ENCODE results near the gene DACT2.
"Not testable (repeated sequence)": the region's sequence is repeated elsewhere in the genome, so short reads cannot be mapped to it uniquely, and the experiment has no call there.

The DACT2 gene

DNA sequence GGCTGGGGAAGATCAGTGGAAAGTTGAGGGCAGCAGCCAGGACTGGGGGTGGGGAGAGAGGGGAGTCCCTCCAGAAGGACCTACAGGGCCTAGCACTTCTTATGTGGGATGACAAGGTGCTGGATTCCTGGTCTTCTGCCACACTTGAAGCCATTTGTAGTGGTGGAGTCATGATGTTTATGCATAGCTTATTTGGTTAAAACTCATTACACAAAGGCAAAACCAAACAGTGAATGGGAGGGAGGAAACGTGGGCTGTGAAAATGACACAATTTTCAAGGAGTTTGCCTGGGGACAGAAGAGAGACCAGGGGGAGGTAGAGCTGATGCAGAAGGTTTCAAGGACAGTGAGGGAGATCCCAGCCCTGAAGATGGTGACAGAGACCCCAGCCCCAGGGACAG lies 50.8 kb downstream of the DACT2 start:
- DNase-seq (ENCODE audit: low read depth): no peak
- Histone ChIP-seq H3K36me3 (ENCODE audit: control insufficient read depth, insufficient read depth, low read length, severe bottlenecking) (no peaks in the 10 kb centered on the region), H3K9ac (ENCODE audit: low read length) (no peak overlapping the region), H3K9me3 (ENCODE audit: control insufficient read depth, low read length) (no peaks in the 10 kb centered on the region), H3K4me3 (ENCODE audit: low read length) (no peak overlapping the region), H3K4me1 (ENCODE audit: control insufficient read depth, insufficient read depth, low read length) (no peaks in the 10 kb centered on the region), H3K27me3 (replicated peaks; ENCODE audit: control insufficient read depth, insufficient read depth, low read length) (peaks cover 38% of the 10 kb centered on the region)

DNA sequence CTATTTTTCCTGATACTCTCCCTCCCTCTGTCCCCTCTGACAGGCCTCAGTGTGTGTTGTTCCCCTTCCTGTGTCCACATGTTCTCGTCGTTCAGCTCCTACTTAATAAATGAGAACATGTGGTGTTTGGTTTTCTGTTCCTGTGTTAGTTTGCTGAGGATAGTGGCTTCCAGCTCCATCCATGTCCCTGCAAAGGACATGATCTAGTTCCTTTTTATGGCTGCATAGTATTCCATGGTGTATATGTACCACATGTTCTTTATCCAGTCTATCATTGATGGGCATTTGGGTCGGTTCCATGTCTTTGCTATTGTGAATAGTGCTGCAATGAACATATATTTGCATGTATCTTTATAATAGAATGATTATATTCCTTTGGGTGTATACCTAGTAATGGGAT lies 51.8 kb downstream of the DACT2 start:
- H3K27me3 ChIP-seq (replicated peaks; ENCODE audit: control insufficient read depth, insufficient read depth, low read length): peaks cover 36% of the 10 kb centered on the region
- not testable (repeated sequence) for DNase-seq (ENCODE audit: low read depth); H3K4me3 ChIP-seq (ENCODE audit: low read length); H3K4me1 ChIP-seq (ENCODE audit: control insufficient read depth, insufficient read depth, low read length); H3K9ac ChIP-seq (ENCODE audit: low read length); H3K36me3 ChIP-seq (ENCODE audit: control insufficient read depth, insufficient read depth, low read length, severe bottlenecking); H3K9me3 ChIP-seq (ENCODE audit: control insufficient read depth, low read length)

DNA sequence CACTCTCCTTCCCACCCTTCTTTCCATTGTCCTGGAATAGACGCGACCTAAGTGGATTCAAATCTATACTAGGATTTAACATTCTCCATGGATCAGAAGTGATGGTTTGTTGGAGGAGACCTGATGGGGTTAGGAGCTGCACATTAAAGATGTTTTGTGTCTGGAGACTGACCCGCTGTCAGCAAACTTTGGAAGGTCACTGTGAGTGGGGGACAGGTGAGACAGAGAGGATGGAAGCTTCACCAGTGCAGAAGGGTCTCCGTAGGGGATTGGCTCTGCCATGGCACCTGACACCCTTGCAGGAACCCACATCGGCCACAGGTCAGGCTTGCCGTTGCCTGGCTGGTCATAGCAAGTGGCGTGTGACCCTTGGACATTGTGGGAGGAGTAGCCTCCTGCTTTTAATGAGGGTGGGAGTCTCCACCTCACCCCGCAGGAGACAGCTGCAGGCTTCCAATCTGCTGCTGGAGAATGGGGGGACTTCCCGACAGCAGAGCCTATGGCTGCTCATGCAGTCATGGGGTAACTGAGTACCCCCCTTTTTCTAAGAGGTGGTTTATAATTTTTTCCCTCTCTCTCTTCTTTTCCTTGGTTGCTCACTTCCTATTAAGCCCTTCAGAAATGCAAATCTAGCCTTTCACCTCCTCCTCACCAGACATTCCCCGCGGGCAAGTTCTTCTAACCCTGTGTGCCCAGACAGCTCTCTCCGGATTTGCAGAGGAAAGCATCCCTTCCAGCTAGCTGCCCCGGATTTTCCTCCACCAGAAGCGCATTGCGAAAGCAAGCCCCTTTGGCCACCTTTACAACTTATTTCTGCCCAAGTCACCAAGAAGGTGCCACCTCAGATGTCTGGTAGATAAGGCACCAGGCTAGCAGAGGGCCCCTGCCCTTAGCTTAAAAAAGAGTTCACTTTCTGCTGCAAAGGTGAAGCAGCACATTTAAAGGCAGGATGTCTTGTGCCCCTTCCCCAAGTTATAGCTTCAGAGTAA lies 53.5 kb downstream of the DACT2 start:
- no peak for DNase-seq (ENCODE audit: low read depth)
- peaks cover 23% of the 10 kb centered on the region for H3K27me3 ChIP-seq (replicated peaks; ENCODE audit: control insufficient read depth, insufficient read depth, low read length)
- no peak overlapping the region for H3K9ac ChIP-seq (ENCODE audit: low read length)
- no peaks in the 10 kb centered on the region for H3K9me3 ChIP-seq (ENCODE audit: control insufficient read depth, low read length)
- H3K4me3 ChIP-seq (ENCODE audit: low read length): no peak overlapping the region
- no peaks in the 10 kb centered on the region for H3K36me3 ChIP-seq (ENCODE audit: control insufficient read depth, insufficient read depth, low read length, severe bottlenecking)
- H3K4me1 ChIP-seq (ENCODE audit: control insufficient read depth, insufficient read depth, low read length): no peaks in the 10 kb centered on the region

DNA sequence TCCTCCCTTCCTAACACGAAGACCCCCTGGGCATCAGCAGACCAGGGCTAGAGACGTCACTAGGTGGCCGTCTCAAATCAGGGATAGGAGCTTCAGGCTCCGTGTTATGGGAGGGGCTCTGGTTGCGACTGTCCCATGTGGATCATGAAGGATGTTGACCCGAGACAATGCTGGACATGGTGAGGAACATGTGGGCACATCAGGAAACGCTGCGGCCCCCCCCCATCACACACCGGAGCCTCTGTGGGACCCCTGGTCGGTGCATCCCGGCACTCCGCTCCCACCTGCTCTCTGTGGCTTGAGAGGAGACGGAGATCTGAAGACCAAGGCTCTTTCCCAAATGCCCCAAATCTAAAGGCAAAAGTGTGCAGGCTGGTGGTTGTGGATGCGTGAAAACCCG lies 54.2 kb downstream of the DACT2 start:
- H3K4me1 ChIP-seq (ENCODE audit: control insufficient read depth, insufficient read depth, low read length): no peaks in the 10 kb centered on the region
- H3K4me3 ChIP-seq (ENCODE audit: low read length): no peak overlapping the region
- no peak overlapping the region for H3K9ac ChIP-seq (ENCODE audit: low read length)
- peaks cover 24% of the 10 kb centered on the region for H3K27me3 ChIP-seq (replicated peaks; ENCODE audit: control insufficient read depth, insufficient read depth, low read length)
- no peaks in the 10 kb centered on the region for H3K9me3 ChIP-seq (ENCODE audit: control insufficient read depth, low read length)
- no peaks in the 10 kb centered on the region for H3K36me3 ChIP-seq (ENCODE audit: control insufficient read depth, insufficient read depth, low read length, severe bottlenecking)
- no peak for DNase-seq (ENCODE audit: low read depth)

DNA sequence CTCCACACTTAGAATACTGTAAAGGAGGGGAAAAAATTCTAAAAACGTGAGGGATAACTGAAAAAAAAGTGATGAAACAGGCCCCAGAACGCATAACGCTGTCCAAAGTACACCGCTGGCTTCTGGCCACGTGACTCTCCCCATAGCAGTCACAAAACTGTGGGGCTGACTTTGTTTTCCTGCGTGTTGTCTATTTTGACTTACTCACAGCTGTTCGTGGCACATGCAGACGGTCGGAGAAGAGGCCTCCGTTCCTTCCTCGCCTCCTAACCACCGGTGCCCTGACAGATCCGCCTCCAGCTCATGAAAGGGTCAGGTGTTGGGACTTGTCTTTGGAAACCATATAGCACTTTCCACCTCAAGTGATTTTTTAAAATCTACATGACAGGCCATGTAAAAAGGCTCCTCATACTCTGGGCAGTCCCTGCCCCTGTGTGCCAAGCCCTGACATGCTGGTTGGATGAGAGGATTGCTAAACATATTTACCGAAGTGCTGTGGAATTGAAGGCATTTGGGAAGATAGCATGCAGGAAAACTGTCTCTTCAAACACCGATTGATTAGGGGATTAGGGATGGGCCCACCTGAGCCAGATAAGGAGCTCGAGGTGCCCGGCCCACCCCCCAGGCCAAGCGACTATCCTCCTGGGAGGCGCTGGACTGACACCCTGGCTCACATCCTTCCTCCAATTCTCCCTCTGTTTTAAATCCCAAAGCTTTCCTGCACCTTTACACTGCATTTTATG lies 54.8 kb downstream of the DACT2 start:
- Histone ChIP-seq H3K4me1 (ENCODE audit: control insufficient read depth, insufficient read depth, low read length) (no peaks in the 10 kb centered on the region), H3K9ac (ENCODE audit: low read length) (no peak overlapping the region), H3K36me3 (ENCODE audit: control insufficient read depth, insufficient read depth, low read length, severe bottlenecking) (no peaks in the 10 kb centered on the region), H3K27me3 (replicated peaks; ENCODE audit: control insufficient read depth, insufficient read depth, low read length) (peaks cover 21% of the 10 kb centered on the region), H3K9me3 (ENCODE audit: control insufficient read depth, low read length) (no peaks in the 10 kb centered on the region), H3K4me3 (ENCODE audit: low read length) (no peak overlapping the region)
- DNase-seq (ENCODE audit: low read depth): no peak

DNA sequence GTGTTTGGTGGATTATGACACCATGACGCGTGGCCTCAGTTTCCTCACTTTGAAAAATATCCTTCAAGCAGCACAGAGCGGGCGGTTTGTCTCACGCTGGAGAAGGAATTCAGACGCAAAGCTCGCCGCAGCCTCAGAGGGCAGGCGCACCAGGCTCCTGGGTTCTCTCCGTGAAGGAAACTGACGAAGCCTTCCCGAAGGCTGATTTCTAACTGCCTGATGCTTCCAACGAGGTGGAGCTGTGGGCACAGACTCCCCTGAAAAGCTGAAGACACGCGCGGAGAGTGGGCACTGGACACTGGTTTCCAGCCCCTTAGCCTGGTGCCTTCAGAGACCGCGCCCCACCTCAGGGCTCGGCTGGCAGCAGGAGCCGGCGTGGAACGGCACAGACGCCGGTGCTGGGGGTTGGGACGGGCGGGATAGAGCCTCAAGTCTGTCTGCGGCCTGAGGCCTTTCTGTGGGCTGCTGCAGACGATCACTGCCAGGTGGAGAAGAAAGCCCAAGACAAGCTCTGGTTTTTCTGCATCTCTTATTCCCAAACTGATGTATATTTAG lies 56.1 kb downstream of the DACT2 start:
- Histone ChIP-seq H3K27me3 (replicated peaks; ENCODE audit: control insufficient read depth, insufficient read depth, low read length) (peaks cover 26% of the 10 kb centered on the region), H3K4me1 (ENCODE audit: control insufficient read depth, insufficient read depth, low read length) (no peaks in the 10 kb centered on the region), H3K9ac (ENCODE audit: low read length) (no peak overlapping the region), H3K9me3 (ENCODE audit: control insufficient read depth, low read length) (no peaks in the 10 kb centered on the region), H3K36me3 (ENCODE audit: control insufficient read depth, insufficient read depth, low read length, severe bottlenecking) (no peaks in the 10 kb centered on the region), H3K4me3 (ENCODE audit: low read length) (no peak overlapping the region)
- DNase-seq (ENCODE audit: low read depth): no peak

DNA sequence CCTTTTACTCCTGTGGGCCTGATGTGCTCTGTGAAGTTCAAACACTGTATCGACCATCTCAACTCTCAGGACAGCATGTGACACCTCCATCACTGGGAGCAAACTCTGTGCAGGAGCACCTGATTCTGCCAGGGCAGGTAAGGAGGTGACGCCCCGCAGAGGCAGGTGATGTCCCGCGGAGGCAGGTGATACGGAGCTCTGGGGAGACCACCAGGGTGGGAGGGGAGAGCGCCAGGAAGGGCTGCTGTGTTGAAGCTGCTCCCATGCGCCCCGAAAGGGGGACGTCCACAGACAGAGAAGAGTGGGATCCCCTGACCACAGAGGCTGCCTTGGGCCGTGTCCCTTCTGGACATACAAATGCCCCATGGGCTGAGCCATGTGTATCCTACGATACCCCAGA lies 58.3 kb downstream of the DACT2 start:
- H3K36me3 ChIP-seq (ENCODE audit: control insufficient read depth, insufficient read depth, low read length, severe bottlenecking): no peaks in the 10 kb centered on the region
- no peak for DNase-seq (ENCODE audit: low read depth)

DNA sequence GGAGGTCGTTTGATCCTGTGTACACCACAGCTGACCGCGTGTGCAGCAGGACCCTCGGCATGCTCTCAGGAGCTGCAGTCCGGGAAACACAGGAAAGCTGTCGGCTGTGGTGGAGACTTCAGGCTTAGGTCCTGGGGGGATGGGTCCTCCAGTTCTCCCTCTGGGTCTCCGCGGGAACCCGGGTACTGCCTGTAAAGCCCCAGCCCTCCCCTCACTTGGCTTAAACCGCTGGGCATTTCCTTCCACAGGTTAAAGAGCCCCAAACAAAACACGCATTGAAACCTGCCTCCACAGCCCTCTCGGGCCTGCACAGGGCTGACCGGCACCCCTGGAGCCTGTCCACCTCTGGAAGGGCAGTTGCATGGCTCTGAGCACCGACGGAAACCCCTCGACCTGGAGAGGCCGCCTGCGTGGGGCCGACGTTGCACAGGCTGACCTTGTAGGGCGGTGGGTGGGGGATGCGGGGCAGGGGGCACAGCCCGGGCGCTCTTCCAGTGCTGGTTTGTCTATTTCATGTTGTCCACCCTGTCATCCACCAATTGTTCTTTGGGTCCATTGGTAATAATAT lies 59.1 kb downstream of the DACT2 start:
- H3K4me1 ChIP-seq (ENCODE audit: control insufficient read depth, insufficient read depth, low read length): no peaks in the 10 kb centered on the region
- peaks cover 12% of the 10 kb centered on the region for H3K9me3 ChIP-seq (ENCODE audit: control insufficient read depth, low read length)

More for the DNA sequence above, 58.3 kb downstream of the DACT2 start:
- H3K9me3 ChIP-seq (ENCODE audit: control insufficient read depth, low read length): peaks cover 4% of the 10 kb centered on the region
- H3K27me3 ChIP-seq (replicated peaks; ENCODE audit: control insufficient read depth, insufficient read depth, low read length): peaks cover 36% of the 10 kb centered on the region
- no peak overlapping the region for H3K9ac ChIP-seq (ENCODE audit: low read length)
- no peaks in the 10 kb centered on the region for H3K4me1 ChIP-seq (ENCODE audit: control insufficient read depth, insufficient read depth, low read length)
- H3K4me3 ChIP-seq (ENCODE audit: low read length): no peak overlapping the region

DNA sequence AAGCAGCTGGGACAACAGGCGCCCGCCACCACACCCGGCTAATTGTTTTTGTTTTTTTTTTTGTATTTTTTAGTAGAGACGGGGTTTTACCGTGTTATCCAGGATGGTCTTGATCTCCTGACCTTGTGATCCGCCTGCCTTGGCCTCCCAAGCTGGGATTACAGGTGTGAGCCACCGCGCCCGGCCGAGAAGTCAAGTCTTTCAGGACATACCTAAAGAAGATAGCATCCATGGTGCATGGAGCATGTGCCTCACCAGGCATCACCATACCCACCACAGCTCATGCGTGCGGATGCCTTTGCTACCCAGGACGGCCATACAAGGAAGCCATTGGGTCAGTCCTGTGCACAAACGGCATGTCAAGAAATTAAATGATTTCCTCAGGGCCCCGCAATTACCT lies 60.8 kb downstream of the DACT2 start:
- Histone ChIP-seq H3K9ac (ENCODE audit: low read length) (no peak overlapping the region), H3K36me3 (ENCODE audit: control insufficient read depth, insufficient read depth, low read length, severe bottlenecking) (no peaks in the 10 kb centered on the region), H3K9me3 (ENCODE audit: control insufficient read depth, low read length) (peaks cover 25% of the 10 kb centered on the region), H3K4me1 (ENCODE audit: control insufficient read depth, insufficient read depth, low read length) (no peaks in the 10 kb centered on the region), H3K4me3 (ENCODE audit: low read length) (no peak overlapping the region), H3K27me3 (replicated peaks; ENCODE audit: control insufficient read depth, insufficient read depth, low read length) (peaks cover 27% of the 10 kb centered on the region)
- DNase-seq (ENCODE audit: low read depth): no peak

More for the DNA sequence above, 59.1 kb downstream of the DACT2 start:
- peaks cover 35% of the 10 kb centered on the region for H3K27me3 ChIP-seq (replicated peaks; ENCODE audit: control insufficient read depth, insufficient read depth, low read length)
- no peak overlapping the region for H3K9ac ChIP-seq (ENCODE audit: low read length)
- H3K4me3 ChIP-seq (ENCODE audit: low read length): no peak overlapping the region
- H3K36me3 ChIP-seq (ENCODE audit: control insufficient read depth, insufficient read depth, low read length, severe bottlenecking): no peaks in the 10 kb centered on the region
- no peak for DNase-seq (ENCODE audit: low read depth)

DNA sequence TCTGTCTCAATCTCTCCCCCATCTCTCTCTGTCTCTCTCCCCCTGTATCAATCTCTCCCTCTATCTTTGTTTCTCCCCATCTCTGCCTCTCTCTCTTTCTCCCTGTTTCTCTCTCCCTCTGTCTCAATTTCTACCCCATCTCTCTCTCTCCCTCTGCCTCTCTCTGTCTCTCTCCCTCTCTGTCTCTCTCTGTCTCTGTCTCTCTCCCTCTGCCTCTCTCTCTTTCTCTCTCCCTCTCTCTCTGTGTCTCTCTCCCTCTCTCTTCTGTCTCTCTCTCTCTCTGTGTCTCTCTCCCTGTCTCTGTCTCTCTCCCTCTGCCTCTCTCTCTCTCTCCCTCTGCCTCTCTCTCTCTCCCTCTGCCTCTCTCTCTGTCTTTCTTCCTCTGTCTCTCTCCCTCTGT lies 62.6 kb downstream of the DACT2 start:
- no peak for DNase-seq (ENCODE audit: low read depth)
- Histone ChIP-seq H3K27me3 (replicated peaks; ENCODE audit: control insufficient read depth, insufficient read depth, low read length) (peaks cover 31% of the 10 kb centered on the region), H3K9ac (ENCODE audit: low read length) (no peak overlapping the region), H3K4me3 (ENCODE audit: low read length) (no peak overlapping the region), H3K4me1 (ENCODE audit: control insufficient read depth, insufficient read depth, low read length) (no peaks in the 10 kb centered on the region), H3K36me3 (ENCODE audit: control insufficient read depth, insufficient read depth, low read length, severe bottlenecking) (no peaks in the 10 kb centered on the region), H3K9me3 (ENCODE audit: control insufficient read depth, low read length) (peaks cover 25% of the 10 kb centered on the region)

Data from adipocyte (in vitro differentiated cells).